SK-N-SH (cell line): ENCODE data around the gene NTSR1. TPM values are rescaled to one million over a fixed set of nuclear protein-coding genes. Genes with fewer than 3 reads are reported as not detected.
A peak's percentile ranks its signal among the peaks of the same experiment; 100 is the strongest.

Source experiments
- CTCF ChIA-PET: fragments of 300-600, 350-600 bp; formaldehyde crosslinking; extraction: SDS; loops from one replicate; lab custom pipeline; 2021; lab: Yijun Ruan, JAX
- POLR2A ChIA-PET: fragments of 350-600 bp; sonication (Branson Sonifier 250); formaldehyde crosslinking; extraction: SDS; loops from one replicate; lab custom pipeline; 2020; ENCODE audit warnings: antibody characterized with exemption, inconsistent platforms; lab: Yijun Ruan, JAX
- DNase-seq: peaks from one replicate; pipeline ENCODE4 v3.0.0; 2012
- H2AFZ ChIP-seq: fragments of 200-600 bp; sonication (generic); 2 replicates; pipeline ENCODE4 v1.8.1; 2016; ENCODE audit warnings: antibody characterized with exemption, mild to moderate bottlenecking, low read depth
- H3F3A ChIP-seq: fragments of 200-600 bp; sonication (generic); replicated peaks from 2 replicates; pipeline ENCODE3; 2016; ENCODE audit warnings: antibody characterized with exemption, mild to moderate bottlenecking; ENCODE audit not compliant: insufficient read depth
- H3K27ac ChIP-seq, 2 experiments: fragments of 200-500 bp in 1 of 2; fragments of 200-600 bp in 1 of 2; sonication (Bioruptor generic) in 1 of 2; sonication (generic), shearing (Covaris generic) in 1 of 2; 2 replicates each; pipeline versions ENCODE4 v1.5.1 to v1.6.1; 2014 to 2016; ENCODE audit warnings: low read depth in 2 of 2, inconsistent platforms in 1 of 2, low read length in 1 of 2, mild to moderate bottlenecking in 1 of 2, mixed read lengths in 1 of 2
- H3K27me3 ChIP-seq: fragments of 200-600 bp; sonication (generic), shearing (Covaris generic); 2 replicates; pipeline ENCODE4 v1.6.1; 2016; ENCODE audit warnings: mixed run types; ENCODE audit not compliant: insufficient read depth
- H3K36me3 ChIP-seq, 2 experiments: fragments of 200-500 bp in 1 of 2; fragments of 200-600 bp in 1 of 2; sonication (Bioruptor generic) in 1 of 2; sonication (generic) in 1 of 2; replicated peaks in 1 of 2; 2 replicates each; pipeline versions ENCODE3 to v1.5.1; 2014 to 2016; ENCODE audit warnings: low read length in 1 of 2, mild to moderate bottlenecking in 1 of 2; ENCODE audit not compliant: insufficient read depth in 2 of 2, control insufficient read depth in 1 of 2
- H3K4me1 ChIP-seq, 2 experiments: fragments of 200-500 bp in 1 of 2; fragments of 200-600 bp in 1 of 2; sonication (Bioruptor generic) in 1 of 2; sonication (generic), shearing (Covaris generic) in 1 of 2; 2 replicates each; pipeline versions ENCODE4 v1.5.1 to v1.6.1; 2014 to 2016; ENCODE audit warnings: low read depth in 1 of 2, low read length in 1 of 2, mixed run types in 1 of 2; ENCODE audit not compliant: insufficient read depth in 2 of 2, control insufficient read depth in 1 of 2
- H3K4me2 ChIP-seq: fragments of 200-600 bp; sonication (generic), shearing (Covaris generic); 2 replicates; pipeline ENCODE4 v1.6.1; 2017; ENCODE audit warnings: mixed run types
- H3K4me3 ChIP-seq, 2 experiments: fragments of 200-500 bp in 1 of 2; fragments of 200-600 bp in 1 of 2; sonication (Bioruptor generic) in 1 of 2; sonication (generic), shearing (Covaris generic) in 1 of 2; 2 replicates each; pipeline versions ENCODE4 v1.5.1 to v1.8.1; 2014 to 2016; ENCODE audit warnings: low read depth in 2 of 2, inconsistent platforms in 1 of 2, low read length in 1 of 2, mild to moderate bottlenecking in 1 of 2, mixed read lengths in 1 of 2, moderate library complexity in 1 of 2
- H3K79me2 ChIP-seq: fragments of 200-600 bp; sonication (generic); 2 replicates; pipeline ENCODE4 v1.8.1; 2017; ENCODE audit warnings: mild to moderate bottlenecking; ENCODE audit not compliant: insufficient read depth
- H3K9ac ChIP-seq: fragments of 200-600 bp; sonication (generic); 2 replicates; pipeline ENCODE4 v1.6.1; 2017; ENCODE audit warnings: mixed run types
- H3K9me2 ChIP-seq: fragments of 200-600 bp; sonication (generic); 2 replicates; pipeline ENCODE4 v1.6.1; 2017; ENCODE audit warnings: mixed run types
- H3K9me3 ChIP-seq: fragments of 200-600 bp; sonication (generic); 2 replicates; pipeline ENCODE4 v1.6.1; 2017; ENCODE audit warnings: mixed run types, mild to moderate bottlenecking, moderate library complexity
- H4K20me1 ChIP-seq: fragments of 200-600 bp; sonication (generic); 2 replicates; pipeline ENCODE4 v1.6.1; 2017; ENCODE audit warnings: mild to moderate bottlenecking, mixed run types; ENCODE audit not compliant: insufficient read depth
- CTCF ChIP-seq: fragments of 200-600 bp; sonication (generic); IDR thresholded peaks from 2 replicates; pipeline ENCODE4 v1.6.1; 2017; ENCODE audit warnings: antibody characterized with exemption, mild to moderate bottlenecking, moderate library complexity
- EP300 ChIP-seq, 2 experiments: IDR thresholded peaks; 2 replicates each; pipeline versions ENCODE4 v1.4.0 to v1.6.1; 2012; ENCODE audit warnings: borderline replicate concordance in 1 of 2, low read depth in 1 of 2, low read length in 1 of 2
- FOXJ3 ChIP-seq: sonication (generic); formaldehyde crosslinking; IDR thresholded peaks from 2 replicates; pipeline ENCODE4 v1.5.1; 2020; ENCODE audit warnings: mild to moderate bottlenecking, missing genetic modification reagents
- FOXM1 ChIP-seq: IDR thresholded peaks from 2 replicates; pipeline ENCODE4 v1.4.0; 2012; ENCODE audit warnings: low read depth, mild to moderate bottlenecking
- GATA2 ChIP-seq: sonication (generic); formaldehyde crosslinking; IDR thresholded peaks from 2 replicates; pipeline ENCODE4 v1.5.0; 2020; ENCODE audit warnings: mild to moderate bottlenecking, missing genetic modification reagents
- MXI1 ChIP-seq: IDR thresholded peaks from 2 replicates; pipeline ENCODE4 v1.6.1; 2012; ENCODE audit warnings: mild to moderate bottlenecking, low read depth, low read length, improper control_type of control experiment
- RCOR1 ChIP-seq: fragments of 150-350 bp; IDR thresholded peaks from 2 replicates; pipeline ENCODE4 v1.6.1; 2017; ENCODE audit warnings: antibody characterized with exemption, low read length
- RFX5 ChIP-seq: IDR thresholded peaks from 2 replicates; pipeline ENCODE4 v1.6.1; 2012; ENCODE audit warnings: mild to moderate bottlenecking, improper control_type of control experiment, low read length
- RXRA ChIP-seq: IDR thresholded peaks from 2 replicates; pipeline ENCODE4 v1.4.0; 2012; ENCODE audit warnings: low read depth, mild to moderate bottlenecking, borderline replicate concordance
- SIN3A ChIP-seq: IDR thresholded peaks from 2 replicates; pipeline ENCODE4 v1.6.1; 2012; ENCODE audit warnings: low read depth, mild to moderate bottlenecking, low read length, moderate library complexity, borderline replicate concordance
- TEAD4 ChIP-seq: IDR thresholded peaks from 2 replicates; pipeline ENCODE4 v1.4.0; 2012; ENCODE audit warnings: mild to moderate bottlenecking, borderline replicate concordance; ENCODE audit not compliant: insufficient read depth
- USF2 ChIP-seq: fragments of 150-350 bp; IDR thresholded peaks from 2 replicates; pipeline ENCODE4 v1.6.1; 2017; ENCODE audit warnings: antibody characterized with exemption, low read length, low read depth, borderline replicate concordance
- YY1 ChIP-seq: IDR thresholded peaks from 2 replicates; pipeline ENCODE4 v1.4.0; 2012; ENCODE audit warnings: low read depth, mild to moderate bottlenecking
- ZBTB33 ChIP-seq: IDR thresholded peaks from 2 replicates; pipeline ENCODE4 v1.4.0; 2012; ENCODE audit warnings: low read depth, borderline replicate concordance
- WGBS: methylation state at CpG from one replicate; pipeline ENCODE4 v1.1.6; 2017; ENCODE audit warnings: low lambda C conversion rate; 5-methylcytosine and 5-hydroxymethylcytosine counted together
- polyA plus RNA-seq, 3 experiments: library from polyadenylated mRNA; depleted of rRNA; stranded (reverse); fragments of >200 nt; gene quantifications; 2 replicates each; pipeline ENCODE4 v1.2.3, GENCODE V29; 2012
- TF ChIP-seq, protein P1 (sequence below): IDR thresholded peaks from 2 replicates; pipeline ENCODE4 v1.4.0; 2012; ENCODE audit warnings: low read depth
- TF ChIP-seq, protein P2 (sequence below): IDR thresholded peaks from 2 replicates; pipeline ENCODE4 v1.4.0; 2012; ENCODE audit warnings: low read depth, borderline replicate concordance
- TF ChIP-seq, protein P3 (sequence below): fragments of 150-350 bp; IDR thresholded peaks from 2 replicates; pipeline ENCODE4 v1.6.1; 2016; ENCODE audit warnings: mild to moderate bottlenecking, low read depth, low read length

NTSR1 gene
- polyA plus RNA-seq, 1 of the 3 experiments (the other 2 are of a cell fraction): 8.2 TPM

GRCh38 chr20:62710886-62711702 is 2.5 kb downstream of the NTSR1 start:
- Histone ChIP-seq H3K9me2 (no peaks in the 10 kb centered on the region), H3K4me2 (peak overlapping the region; percentile 60; the same call in 1 of the 2 replicates), H3K9me3 (no peaks in the 10 kb centered on the region), H3K27ac (no peak overlapping the region), H2AFZ (no peak overlapping the region), H3K4me3 (no peak overlapping the region; a peak in 2 of 4 replicates), H3K36me3 (no peaks in the 10 kb centered on the region), H3K9ac (no peak overlapping the region), H3K79me2 (no peaks in the 10 kb centered on the region)
- WGBS: 42% methylated on average over 7 of the region's 23 CpGs
- POLR2A ChIA-PET: no interaction called here
- TF ChIP-seq, protein P1, sequence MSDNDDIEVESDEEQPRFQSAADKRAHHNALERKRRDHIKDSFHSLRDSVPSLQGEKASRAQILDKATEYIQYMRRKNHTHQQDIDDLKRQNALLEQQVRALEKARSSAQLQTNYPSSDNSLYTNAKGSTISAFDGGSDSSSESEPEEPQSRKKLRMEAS: no peak
- TF ChIP-seq, protein P2, sequence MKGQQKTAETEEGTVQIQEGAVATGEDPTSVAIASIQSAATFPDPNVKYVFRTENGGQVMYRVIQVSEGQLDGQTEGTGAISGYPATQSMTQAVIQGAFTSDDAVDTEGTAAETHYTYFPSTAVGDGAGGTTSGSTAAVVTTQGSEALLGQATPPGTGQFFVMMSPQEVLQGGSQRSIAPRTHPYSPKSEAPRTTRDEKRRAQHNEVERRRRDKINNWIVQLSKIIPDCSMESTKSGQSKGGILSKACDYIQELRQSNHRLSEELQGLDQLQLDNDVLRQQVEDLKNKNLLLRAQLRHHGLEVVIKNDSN: no peak
- no peak for TF ChIP-seq USF2
- no peak for TF ChIP-seq FOXM1
- TF ChIP-seq GATA2 (CRISPR knock-in tag): no peak
- TF ChIP-seq FOXJ3 (CRISPR knock-in tag): no peak
- TF ChIP-seq ZBTB33: no peak
- no peak for TF ChIP-seq EP300 (IDR thresholded peaks at IDR 0.05; ENCODE audit: borderline replicate concordance in 1 of 2, low read depth in 1 of 2, low read length in 1 of 2)
- TF ChIP-seq, all 33 proteins: peak for 0
- DNase-seq: peak; percentile 61
- CTCF ChIA-PET: interaction anchor here (1.0 to 1.2 kb wide), 5 partner anchors 8 to 138 kb away, joined by 3 to 5 read pairs (median 3); no protein-coding TSS in a partner anchor
- peaks cover 30% of the 10 kb centered on the region for H3K27me3 ChIP-seq
- H4K20me1 ChIP-seq: no peaks in the 10 kb centered on the region
- H3F3A ChIP-seq: peaks cover 4% of the 10 kb centered on the region
- H3K4me1 ChIP-seq: peaks cover 0 to 14% of the 10 kb centered on the region in 2 experiments; a peak in 2 of 4 replicates

- no peak overlapping the region for H3K27ac ChIP-seq
- CTCF ChIA-PET: interaction anchor here (1.0 to 1.2 kb wide), 3 partner anchors 9 to 80 kb away, joined by 3 to 5 read pairs (median 3); no protein-coding TSS in a partner anchor
- H3K36me3 ChIP-seq: no peaks in the 10 kb centered on the region
- 59% methylated on average over 4 of the region's 23 CpGs for WGBS
- no peaks in the 10 kb centered on the region for H3K9me3 ChIP-seq
- no peak overlapping the region for H2AFZ ChIP-seq
- no peaks in the 10 kb centered on the region for H4K20me1 ChIP-seq
- H3K27me3 ChIP-seq: peaks cover 30% of the 10 kb centered on the region
- peaks cover 0 to 14% of the 10 kb centered on the region in 2 experiments; a peak in 2 of 4 replicates for H3K4me1 ChIP-seq
- peaks cover 4% of the 10 kb centered on the region for H3F3A ChIP-seq
- H3K4me2 ChIP-seq: no peak overlapping the region; the same call in 1 of the 2 replicates
- H3K4me3 ChIP-seq: no peak overlapping the region
- POLR2A ChIA-PET: no interaction called here
- no peak for DNase-seq
- no peaks in the 10 kb centered on the region for H3K79me2 ChIP-seq
- no peaks in the 10 kb centered on the region for H3K9me2 ChIP-seq
- no peak overlapping the region for H3K9ac ChIP-seq
- TF ChIP-seq CTCF (no peak), MXI1 (no peak), YY1 (no peak), FOXM1 (no peak), RXRA (no peak), SIN3A (no peak), RFX5 (no peak), TEAD4 (no peak), RCOR1 (no peak), USF2 (no peak)
- TF ChIP-seq, protein P3, sequence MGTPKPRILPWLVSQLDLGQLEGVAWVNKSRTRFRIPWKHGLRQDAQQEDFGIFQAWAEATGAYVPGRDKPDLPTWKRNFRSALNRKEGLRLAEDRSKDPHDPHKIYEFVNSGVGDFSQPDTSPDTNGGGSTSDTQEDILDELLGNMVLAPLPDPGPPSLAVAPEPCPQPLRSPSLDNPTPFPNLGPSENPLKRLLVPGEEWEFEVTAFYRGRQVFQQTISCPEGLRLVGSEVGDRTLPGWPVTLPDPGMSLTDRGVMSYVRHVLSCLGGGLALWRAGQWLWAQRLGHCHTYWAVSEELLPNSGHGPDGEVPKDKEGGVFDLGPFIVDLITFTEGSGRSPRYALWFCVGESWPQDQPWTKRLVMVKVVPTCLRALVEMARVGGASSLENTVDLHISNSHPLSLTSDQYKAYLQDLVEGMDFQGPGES: no peak
Measured at GRCh38 chr20:62711703-62712101, 3.1 kb downstream of the NTSR1 start.
